ENCODE measurements around the gene CLDN10. TPM values are rescaled to one million over a fixed set of nuclear protein-coding genes. Genes with fewer than 3 reads are reported as not detected.

Gene CLDN10
- polyA plus RNA-seq, 1 donor = 0.49 TPM

- no peaks in the 10 kb centered on the region for H3K9me3 ChIP-seq (ENCODE audit: control insufficient read depth, low read depth, low read length)
- no peaks in the 10 kb centered on the region for H3K36me3 ChIP-seq (ENCODE audit: control insufficient read depth, insufficient read depth, low read length)
- DNase-seq = no peak
- H3K27me3 ChIP-seq (ENCODE audit: control insufficient read depth, insufficient read depth, low read length) = no peaks in the 10 kb centered on the region
- WGBS (ENCODE audit: insufficient coverage, low lambda C conversion rate) = no CpG with 5 or more reads among the region's 7 CpGs
- no peak overlapping the region for H3K4me3 ChIP-seq (ENCODE audit: low read length)
- H3K4me1 ChIP-seq (ENCODE audit: control insufficient read depth, insufficient read depth, low read length) = no peaks in the 10 kb centered on the region
- no peak overlapping the region for H3K27ac ChIP-seq (ENCODE audit: low read length)
These were observed 62.2 kb downstream of the CLDN10 start for GRCh38 chr13:95614641-95615245.

DNA sequence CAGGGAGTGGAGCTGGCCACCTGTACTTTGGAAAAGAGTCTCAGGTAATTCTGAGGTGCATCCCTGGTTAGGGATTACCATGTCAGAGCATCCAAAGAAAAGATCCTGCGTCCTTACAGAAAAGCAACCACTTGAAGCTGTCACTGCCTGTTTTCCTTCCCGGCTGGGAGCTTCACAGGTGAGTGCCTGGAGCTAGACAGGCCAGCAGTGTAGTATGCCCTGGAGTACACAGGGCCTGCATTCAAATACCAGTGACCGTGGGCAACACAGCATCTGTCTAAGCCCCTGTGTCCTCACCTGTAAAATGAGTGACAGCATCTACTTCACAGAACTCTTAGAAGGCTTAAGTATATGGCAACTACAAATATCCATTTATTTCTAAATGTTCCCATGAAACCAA lies 63.0 kb downstream of the CLDN10 start:
- Histone ChIP-seq H3K27me3 (ENCODE audit: control insufficient read depth, insufficient read depth, low read length) (no peaks in the 10 kb centered on the region), H3K36me3 (ENCODE audit: control insufficient read depth, insufficient read depth, low read length) (peaks cover 2% of the 10 kb centered on the region), H3K4me3 (ENCODE audit: low read length) (no peak overlapping the region), H3K9me3 (ENCODE audit: control insufficient read depth, low read depth, low read length) (no peaks in the 10 kb centered on the region), H3K27ac (ENCODE audit: low read length) (no peak overlapping the region), H3K4me1 (ENCODE audit: control insufficient read depth, insufficient read depth, low read length) (no peaks in the 10 kb centered on the region)
- DNase-seq = no peak
- WGBS (ENCODE audit: insufficient coverage, low lambda C conversion rate) = no CpG with 5 or more reads among the region's 3 CpGs

- Histone ChIP-seq H3K9me3 (ENCODE audit: control insufficient read depth, low read depth, low read length) (no peaks in the 10 kb centered on the region), H3K36me3 (ENCODE audit: control insufficient read depth, insufficient read depth, low read length) (peaks cover 13% of the 10 kb centered on the region), H3K27me3 (ENCODE audit: control insufficient read depth, insufficient read depth, low read length) (no peaks in the 10 kb centered on the region), H3K27ac (ENCODE audit: low read length) (no peak overlapping the region), H3K4me1 (ENCODE audit: control insufficient read depth, insufficient read depth, low read length) (no peaks in the 10 kb centered on the region), H3K4me3 (ENCODE audit: low read length) (no peak overlapping the region)
- DNase-seq = no peak
- WGBS (ENCODE audit: insufficient coverage, low lambda C conversion rate) = 100% methylated on average over 1 of the region's 2 CpGs
These were observed 67.7 kb downstream of the CLDN10 start for GRCh38 chr13:95620030-95620824.

- H3K27ac ChIP-seq (ENCODE audit: low read length) = no peak overlapping the region
- H3K4me3 ChIP-seq (ENCODE audit: low read length) = no peak overlapping the region
- H3K27me3 ChIP-seq (ENCODE audit: control insufficient read depth, insufficient read depth, low read length) = no peaks in the 10 kb centered on the region
- H3K36me3 ChIP-seq (ENCODE audit: control insufficient read depth, insufficient read depth, low read length) = peaks cover 13% of the 10 kb centered on the region
- WGBS (ENCODE audit: insufficient coverage, low lambda C conversion rate) = 100% methylated on average over 2 of the region's 10 CpGs
- DNase-seq = no peak
- no peaks in the 10 kb centered on the region for H3K9me3 ChIP-seq (ENCODE audit: control insufficient read depth, low read depth, low read length)
- H3K4me1 ChIP-seq (ENCODE audit: control insufficient read depth, insufficient read depth, low read length) = no peaks in the 10 kb centered on the region
These were observed 68.4 kb downstream of the CLDN10 start for GRCh38 chr13:95620825-95621498.

DNA sequence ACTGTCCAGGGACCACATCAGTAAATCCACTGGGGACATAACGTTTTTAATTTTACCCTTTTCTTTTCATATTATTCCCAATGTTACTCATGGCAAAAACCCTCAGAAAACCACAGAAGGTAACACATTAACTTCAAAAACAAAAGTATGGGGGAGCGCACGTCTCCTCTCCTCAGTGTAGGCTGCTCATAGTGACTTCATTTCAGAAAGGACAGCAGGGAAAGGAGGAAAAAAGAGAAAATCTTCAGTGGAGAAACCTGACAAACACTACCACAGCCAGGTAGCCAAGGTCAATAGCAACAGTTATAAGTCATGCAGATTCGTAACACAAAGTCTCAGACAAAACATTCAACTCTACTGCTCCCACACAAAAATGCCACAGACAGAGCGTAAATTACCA lies 70.6 kb downstream of the CLDN10 start:
- Histone ChIP-seq H3K27ac (ENCODE audit: low read length) (no peak overlapping the region), H3K36me3 (ENCODE audit: control insufficient read depth, insufficient read depth, low read length) (peaks cover 16% of the 10 kb centered on the region), H3K27me3 (ENCODE audit: control insufficient read depth, insufficient read depth, low read length) (no peaks in the 10 kb centered on the region), H3K9me3 (ENCODE audit: control insufficient read depth, low read depth, low read length) (no peaks in the 10 kb centered on the region), H3K4me3 (ENCODE audit: low read length) (no peak overlapping the region), H3K4me1 (ENCODE audit: control insufficient read depth, insufficient read depth, low read length) (no peaks in the 10 kb centered on the region)
- DNase-seq = no peak
- 100% methylated on average over 1 of the region's 5 CpGs for WGBS (ENCODE audit: insufficient coverage, low lambda C conversion rate)

DNA sequence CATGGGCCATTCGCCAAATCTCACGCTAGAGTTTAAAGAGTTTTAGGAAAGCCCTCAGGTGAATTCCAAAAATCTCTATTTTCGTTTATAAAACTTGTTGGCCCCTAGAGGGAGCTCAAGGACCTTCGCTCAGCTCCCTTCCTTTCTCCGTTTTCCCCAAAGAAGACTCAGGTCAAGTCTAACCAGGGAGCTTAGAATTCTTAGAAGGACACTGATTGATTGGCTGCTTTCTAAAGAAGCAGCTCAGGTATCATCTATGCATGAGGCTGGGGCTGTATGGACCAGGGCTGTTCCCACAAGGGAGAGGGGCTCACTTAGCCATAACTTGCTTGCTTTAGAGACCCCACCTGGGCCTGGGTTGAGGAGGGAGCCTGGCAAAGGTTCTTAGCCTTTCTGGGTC lies 71.5 kb downstream of the CLDN10 start:
- peaks cover 4% of the 10 kb centered on the region for H3K9me3 ChIP-seq (ENCODE audit: control insufficient read depth, low read depth, low read length)
- peak; percentile 40 to 45 for DNase-seq
- no CpG with 5 or more reads among the region's 5 CpGs for WGBS (ENCODE audit: insufficient coverage, low lambda C conversion rate)
- H3K27me3 ChIP-seq (ENCODE audit: control insufficient read depth, insufficient read depth, low read length) = no peaks in the 10 kb centered on the region
- peaks cover 17% of the 10 kb centered on the region for H3K36me3 ChIP-seq (ENCODE audit: control insufficient read depth, insufficient read depth, low read length)
- no peaks in the 10 kb centered on the region for H3K4me1 ChIP-seq (ENCODE audit: control insufficient read depth, insufficient read depth, low read length)
- no peak overlapping the region for H3K27ac ChIP-seq (ENCODE audit: low read length)
- no peak overlapping the region for H3K4me3 ChIP-seq (ENCODE audit: low read length)

GRCh38 chr13:95626768-95627167 lies 74.2 kb downstream of the CLDN10 start:
- Histone ChIP-seq H3K9me3 (ENCODE audit: control insufficient read depth, low read depth, low read length) (peaks cover 4% of the 10 kb centered on the region), H3K27ac (ENCODE audit: low read length) (no peak overlapping the region), H3K36me3 (ENCODE audit: control insufficient read depth, insufficient read depth, low read length) (peaks cover 18% of the 10 kb centered on the region)

DNA sequence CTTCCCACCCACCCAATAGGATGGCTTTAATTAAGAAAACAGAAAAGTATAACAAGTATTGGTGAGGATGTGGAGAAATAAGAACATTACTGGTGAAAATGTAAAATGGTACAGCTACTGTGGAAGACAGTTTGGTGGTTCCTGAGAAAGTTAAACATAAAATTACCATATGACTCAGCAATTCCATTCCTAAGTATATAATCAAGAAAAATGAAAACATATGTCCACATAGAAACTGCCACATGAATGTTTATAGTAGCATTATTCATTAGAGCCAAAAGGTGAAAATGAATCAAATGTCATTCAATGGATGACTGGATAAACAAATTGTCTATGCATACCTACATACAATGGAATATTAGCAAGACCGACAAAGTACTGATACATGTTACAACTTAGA lies 75.1 kb downstream of the CLDN10 start:
- H3K36me3 ChIP-seq (ENCODE audit: control insufficient read depth, insufficient read depth, low read length) = peaks cover 16% of the 10 kb centered on the region
- no peak overlapping the region for H3K4me3 ChIP-seq (ENCODE audit: low read length)
- no peaks in the 10 kb centered on the region for H3K4me1 ChIP-seq (ENCODE audit: control insufficient read depth, insufficient read depth, low read length)
- no CpG with 5 or more reads among the region's 1 CpG for WGBS (ENCODE audit: insufficient coverage, low lambda C conversion rate)
- no peaks in the 10 kb centered on the region for H3K27me3 ChIP-seq (ENCODE audit: control insufficient read depth, insufficient read depth, low read length)
- no peak overlapping the region for H3K27ac ChIP-seq (ENCODE audit: low read length)
- no peak for DNase-seq
- H3K9me3 ChIP-seq (ENCODE audit: control insufficient read depth, low read depth, low read length) = peaks cover 4% of the 10 kb centered on the region

More at GRCh38 chr13:95626768-95627167, 74.2 kb downstream of the CLDN10 start:
- H3K4me3 ChIP-seq (ENCODE audit: low read length) = no peak overlapping the region
- DNase-seq = no peak
- H3K4me1 ChIP-seq (ENCODE audit: control insufficient read depth, insufficient read depth, low read length) = no peaks in the 10 kb centered on the region
- H3K27me3 ChIP-seq (ENCODE audit: control insufficient read depth, insufficient read depth, low read length) = no peaks in the 10 kb centered on the region

GRCh38 chr13:95628488-95628887 lies 76.0 kb downstream of the CLDN10 start:
- Histone ChIP-seq H3K27me3 (ENCODE audit: control insufficient read depth, insufficient read depth, low read length) (no peaks in the 10 kb centered on the region), H3K36me3 (ENCODE audit: control insufficient read depth, insufficient read depth, low read length) (peaks cover 20% of the 10 kb centered on the region), H3K4me1 (ENCODE audit: control insufficient read depth, insufficient read depth, low read length) (no peaks in the 10 kb centered on the region), H3K27ac (ENCODE audit: low read length) (no peak overlapping the region), H3K9me3 (ENCODE audit: control insufficient read depth, low read depth, low read length) (peaks cover 4% of the 10 kb centered on the region), H3K4me3 (ENCODE audit: low read length) (no peak overlapping the region)
- no CpG with 5 or more reads among the region's 1 CpG for WGBS (ENCODE audit: insufficient coverage, low lambda C conversion rate)
- DNase-seq = no peak

- Histone ChIP-seq H3K27me3 (ENCODE audit: control insufficient read depth, insufficient read depth, low read length) (peaks cover 2% of the 10 kb centered on the region), H3K36me3 (ENCODE audit: control insufficient read depth, insufficient read depth, low read length) (peaks cover 20% of the 10 kb centered on the region), H3K27ac (ENCODE audit: low read length) (no peak overlapping the region), H3K4me1 (ENCODE audit: control insufficient read depth, insufficient read depth, low read length) (no peaks in the 10 kb centered on the region), H3K4me3 (ENCODE audit: low read length) (no peak overlapping the region), H3K9me3 (ENCODE audit: control insufficient read depth, low read depth, low read length) (peaks cover 4% of the 10 kb centered on the region)
- no peak for DNase-seq
- 100% methylated on average over 1 of the region's 4 CpGs for WGBS (ENCODE audit: insufficient coverage, low lambda C conversion rate)
These were observed 76.6 kb downstream of the CLDN10 start for GRCh38 chr13:95629071-95629470.
